ENCODE data around the gene GABBR2. TPM values are rescaled to one million over a fixed set of nuclear protein-coding genes. Genes with fewer than 3 reads are reported as not detected.

Gene GABBR2
- total RNA-seq, 1 donor, result not detected

GRCh38 chr9:98326459-98327248 is 382.1 kb downstream of the GABBR2 start:
- DNase-seq (ENCODE audit: low read depth), result peak; percentile 64
- TF ChIP-seq CTCF (IDR thresholded peaks at IDR 0.05; ENCODE audit: insufficient read depth, low read depth, low read length), result no peak
- no peak overlapping the region for H3K4me3 ChIP-seq (ENCODE audit: low read depth, low read length)

GRCh38 chr9:98324801-98325200 is 383.9 kb downstream of the GABBR2 start:
- no peak for TF ChIP-seq CTCF (IDR thresholded peaks at IDR 0.05; ENCODE audit: insufficient read depth, low read depth, low read length)
- H3K4me3 ChIP-seq (ENCODE audit: low read depth, low read length), result no peak overlapping the region
- no peak for DNase-seq (ENCODE audit: low read depth)

- no peak for TF ChIP-seq CTCF (IDR thresholded peaks at IDR 0.05; ENCODE audit: insufficient read depth, low read depth, low read length)
- no peak for DNase-seq (ENCODE audit: low read depth)
- no peak overlapping the region for H3K4me3 ChIP-seq (ENCODE audit: low read depth, low read length)
Measured at GRCh38 chr9:98323831-98324135, 385.0 kb downstream of the GABBR2 start.

GRCh38 chr9:98323051-98323830 is 385.5 kb downstream of the GABBR2 start:
- H3K4me3 ChIP-seq (ENCODE audit: low read depth, low read length), result no peak overlapping the region
- TF ChIP-seq CTCF (IDR thresholded peaks at IDR 0.05; ENCODE audit: insufficient read depth, low read depth, low read length), result no peak
- no peak for DNase-seq (ENCODE audit: low read depth)

- TF ChIP-seq CTCF (IDR thresholded peaks at IDR 0.05; ENCODE audit: insufficient read depth, low read depth, low read length), result no peak
- H3K4me3 ChIP-seq (ENCODE audit: low read depth, low read length), result no peak overlapping the region
- DNase-seq (ENCODE audit: low read depth), result no peak
Measured at GRCh38 chr9:98321269-98321668, 387.5 kb downstream of the GABBR2 start.

- H3K4me3 ChIP-seq (ENCODE audit: low read depth, low read length), result no peak overlapping the region
- DNase-seq (ENCODE audit: low read depth), result peak; percentile 49
- no peak for TF ChIP-seq CTCF (IDR thresholded peaks at IDR 0.05; ENCODE audit: insufficient read depth, low read depth, low read length)
Measured at GRCh38 chr9:98318834-98319478, 389.8 kb downstream of the GABBR2 start.

Data from fibroblast of villous mesenchyme (primary cell).